Measurements from ENCODE around the gene TM4SF4. TPM values are rescaled to one million over a fixed set of nuclear protein-coding genes. Genes with fewer than 3 reads are reported as not detected.

Gene TM4SF4
- total RNA-seq, 1 experiment from 2014 or later = not detected

DNA sequence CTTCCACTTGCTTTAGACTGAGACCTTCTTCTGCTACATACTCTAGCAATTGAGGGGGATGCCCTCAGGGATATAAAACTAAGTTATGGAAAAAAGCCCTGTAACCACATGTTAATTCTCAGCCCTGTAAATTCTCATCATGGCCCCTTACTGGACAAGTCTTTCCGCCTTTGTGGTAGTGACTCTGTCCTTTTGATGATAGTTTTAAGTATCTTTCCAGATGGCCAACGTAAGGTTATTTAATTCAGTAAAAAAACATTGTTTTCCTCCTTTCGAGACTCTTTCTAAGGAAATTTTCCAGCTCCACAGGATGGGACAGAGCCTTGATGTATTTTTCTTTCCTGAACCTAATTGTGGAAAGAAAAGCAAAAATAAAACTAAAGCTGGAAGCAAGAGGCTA lies 25.3 kb upstream of the TM4SF4 start:
- Histone ChIP-seq H3K27me3 (ENCODE audit: insufficient read depth, low read depth) (no peaks in the 10 kb centered on the region), H2AFZ (no peak overlapping the region), H4K20me1 (ENCODE audit: insufficient read depth) (no peaks in the 10 kb centered on the region), H3K4me3 (no peak overlapping the region), H3K79me2 (ENCODE audit: low read depth) (no peaks in the 10 kb centered on the region), H3K4me2 (no peak overlapping the region), H3K9me3 (ENCODE audit: insufficient read depth, low read depth) (peaks cover 28% of the 10 kb centered on the region; the same call in 1 of the 2 replicates), H3K9me2 (ENCODE audit: insufficient read depth) (no peaks in the 10 kb centered on the region), H3K4me1 (replicated peaks; ENCODE audit: insufficient read depth) (peaks cover 31% of the 10 kb centered on the region), H3K27ac (peak overlapping the region; percentile 81), H3K36me3 (ENCODE audit: low read depth) (no peaks in the 10 kb centered on the region; the same call in 1 of the 2 replicates), H3F3A (ENCODE audit: insufficient read depth, low read depth) (peaks cover 24% of the 10 kb centered on the region; the same call in 1 of the 2 replicates)
- TF ChIP-seq, protein P1, sequence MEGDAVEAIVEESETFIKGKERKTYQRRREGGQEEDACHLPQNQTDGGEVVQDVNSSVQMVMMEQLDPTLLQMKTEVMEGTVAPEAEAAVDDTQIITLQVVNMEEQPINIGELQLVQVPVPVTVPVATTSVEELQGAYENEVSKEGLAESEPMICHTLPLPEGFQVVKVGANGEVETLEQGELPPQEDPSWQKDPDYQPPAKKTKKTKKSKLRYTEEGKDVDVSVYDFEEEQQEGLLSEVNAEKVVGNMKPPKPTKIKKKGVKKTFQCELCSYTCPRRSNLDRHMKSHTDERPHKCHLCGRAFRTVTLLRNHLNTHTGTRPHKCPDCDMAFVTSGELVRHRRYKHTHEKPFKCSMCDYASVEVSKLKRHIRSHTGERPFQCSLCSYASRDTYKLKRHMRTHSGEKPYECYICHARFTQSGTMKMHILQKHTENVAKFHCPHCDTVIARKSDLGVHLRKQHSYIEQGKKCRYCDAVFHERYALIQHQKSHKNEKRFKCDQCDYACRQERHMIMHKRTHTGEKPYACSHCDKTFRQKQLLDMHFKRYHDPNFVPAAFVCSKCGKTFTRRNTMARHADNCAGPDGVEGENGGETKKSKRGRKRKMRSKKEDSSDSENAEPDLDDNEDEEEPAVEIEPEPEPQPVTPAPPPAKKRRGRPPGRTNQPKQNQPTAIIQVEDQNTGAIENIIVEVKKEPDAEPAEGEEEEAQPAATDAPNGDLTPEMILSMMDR (conservative IDR thresholded peaks at IDR 0.05) = no peak
- TF ChIP-seq EZH2 (IDR thresholded peaks at IDR 0.05; ENCODE audit: low read depth) = no peak
- no peak for DNase-seq
- BruUV-seq (replicated peaks) = no TSS peak
- ChIA-PET CTCF (interaction anchor here (0.7 kb wide), 1 partner anchor 47 kb away, joined by 3 read pairs; no protein-coding TSS in a partner anchor), POLR2A (ENCODE audit: unreplicated experiment) (interaction anchor here (0.5 to 0.7 kb wide), 4 partner anchors 11 to 522 kb away, joined by 3 to 16 read pairs (median 4); partner anchors contain the start of gene PFN2)
- intact Hi-C loops (cut with micrococcal nuclease; ENCODE audit: unreplicated experiment) = loop anchor here (2.0 kb wide), 2 partner anchors 54 to 62 kb away; no protein-coding TSS in a partner anchor

GRCh38 chr3:149449799-149450198 lies 24.7 kb upstream of the TM4SF4 start:
- TF ChIP-seq, protein P1 (conservative IDR thresholded peaks at IDR 0.05) = no peak
- TF ChIP-seq EZH2 (IDR thresholded peaks at IDR 0.05; ENCODE audit: low read depth) = no peak
- Histone ChIP-seq H3F3A (ENCODE audit: insufficient read depth, low read depth) (peaks cover 24% of the 10 kb centered on the region; the same call in 1 of the 2 replicates), H3K79me2 (ENCODE audit: low read depth) (no peaks in the 10 kb centered on the region), H3K4me2 (no peak overlapping the region), H3K27me3 (ENCODE audit: insufficient read depth, low read depth) (no peaks in the 10 kb centered on the region), H3K4me3 (no peak overlapping the region), H4K20me1 (ENCODE audit: insufficient read depth) (no peaks in the 10 kb centered on the region), H3K9me3 (ENCODE audit: insufficient read depth, low read depth) (peaks cover 28% of the 10 kb centered on the region; the same call in 1 of the 2 replicates), H3K36me3 (ENCODE audit: low read depth) (no peaks in the 10 kb centered on the region; the same call in 1 of the 2 replicates), H2AFZ (no peak overlapping the region), H3K4me1 (replicated peaks; ENCODE audit: insufficient read depth) (peaks cover 36% of the 10 kb centered on the region), H3K9me2 (ENCODE audit: insufficient read depth) (no peaks in the 10 kb centered on the region), H3K27ac (peak overlapping the region; percentile 81; the same call in 1 of the 2 replicates)
- CTCF ChIA-PET = interaction anchor here (0.7 to 0.8 kb wide), 2 partner anchors 26 to 48 kb away, joined by 3 read pairs; no protein-coding TSS in a partner anchor
- peak; percentile 39 to 60 for DNase-seq
- POLR2A ChIA-PET (ENCODE audit: unreplicated experiment) = interaction anchor here (0.5 to 0.7 kb wide), 3 partner anchors 48 to 521 kb away, joined by 4 to 16 read pairs (median 4); partner anchors contain the start of gene PFN2
- intact Hi-C loops (cut with micrococcal nuclease; ENCODE audit: unreplicated experiment) = loop anchor here (2.0 kb wide), 2 partner anchors 55 to 63 kb away; no protein-coding TSS in a partner anchor
- BruUV-seq (replicated peaks) = no TSS peak

- Histone ChIP-seq H3K79me2 (ENCODE audit: low read depth) (no peaks in the 10 kb centered on the region), H3K9me2 (ENCODE audit: insufficient read depth) (no peaks in the 10 kb centered on the region), H3K27ac (peak overlapping the region; percentile 81; the same call in 1 of the 2 replicates), H3K4me1 (replicated peaks; ENCODE audit: insufficient read depth) (peaks cover 40% of the 10 kb centered on the region), H3K27me3 (ENCODE audit: insufficient read depth, low read depth) (no peaks in the 10 kb centered on the region), H4K20me1 (ENCODE audit: insufficient read depth) (no peaks in the 10 kb centered on the region), H3K9me3 (ENCODE audit: insufficient read depth, low read depth) (peaks cover 28% of the 10 kb centered on the region; the same call in 1 of the 2 replicates), H3K36me3 (ENCODE audit: low read depth) (no peaks in the 10 kb centered on the region; the same call in 1 of the 2 replicates), H2AFZ (no peak overlapping the region), H3K4me2 (no peak overlapping the region), H3K4me3 (no peak overlapping the region), H3F3A (ENCODE audit: insufficient read depth, low read depth) (peaks cover 24% of the 10 kb centered on the region; the same call in 1 of the 2 replicates)
- intact Hi-C loops (cut with micrococcal nuclease; ENCODE audit: unreplicated experiment) = no loop called here
- BruUV-seq (replicated peaks) = no TSS peak
- no peak for DNase-seq
- CTCF ChIA-PET = interaction anchor here (0.6 to 0.8 kb wide), 2 partner anchors 25 to 154 kb away, joined by 3 to 5 read pairs; no protein-coding TSS in a partner anchor
- POLR2A ChIA-PET (ENCODE audit: unreplicated experiment) = interaction anchor here (0.6 kb wide), 1 partner anchor 49 kb away, joined by 4 read pairs; no protein-coding TSS in a partner anchor
- TF ChIP-seq EZH2 (IDR thresholded peaks at IDR 0.05; ENCODE audit: low read depth) = no peak
- TF ChIP-seq, protein P1 (conservative IDR thresholded peaks at IDR 0.05) = no peak
These were observed 24.2 kb upstream of the TM4SF4 start for GRCh38 chr3:149450281-149450680.

Data from PC-9 (cell line).